A673 (cell line): ENCODE measurements around the gene KCNQ2.

Experiments
- EZH2 ChIP-seq: fragments of 200-600 bp; sonication (generic); IDR thresholded peaks from 2 replicates; pipeline ENCODE4 v1.6.1; 2017; ENCODE audit warnings: borderline replicate concordance, low read depth, mild to moderate bottlenecking, mixed read lengths, antibody characterized with exemption, low read length; ENCODE audit not compliant: poor library complexity, severe bottlenecking
- TF ChIP-seq, protein P1 (sequence below): fragments of 300-800, 200-600 bp; sonication (generic); conservative IDR thresholded peaks from 2 replicates; pipeline ENCODE4 v1.5.1; 2017; ENCODE audit warnings: low read depth, mild to moderate bottlenecking, antibody characterized with exemption, low read length, moderate library complexity, mixed read lengths

DNA sequence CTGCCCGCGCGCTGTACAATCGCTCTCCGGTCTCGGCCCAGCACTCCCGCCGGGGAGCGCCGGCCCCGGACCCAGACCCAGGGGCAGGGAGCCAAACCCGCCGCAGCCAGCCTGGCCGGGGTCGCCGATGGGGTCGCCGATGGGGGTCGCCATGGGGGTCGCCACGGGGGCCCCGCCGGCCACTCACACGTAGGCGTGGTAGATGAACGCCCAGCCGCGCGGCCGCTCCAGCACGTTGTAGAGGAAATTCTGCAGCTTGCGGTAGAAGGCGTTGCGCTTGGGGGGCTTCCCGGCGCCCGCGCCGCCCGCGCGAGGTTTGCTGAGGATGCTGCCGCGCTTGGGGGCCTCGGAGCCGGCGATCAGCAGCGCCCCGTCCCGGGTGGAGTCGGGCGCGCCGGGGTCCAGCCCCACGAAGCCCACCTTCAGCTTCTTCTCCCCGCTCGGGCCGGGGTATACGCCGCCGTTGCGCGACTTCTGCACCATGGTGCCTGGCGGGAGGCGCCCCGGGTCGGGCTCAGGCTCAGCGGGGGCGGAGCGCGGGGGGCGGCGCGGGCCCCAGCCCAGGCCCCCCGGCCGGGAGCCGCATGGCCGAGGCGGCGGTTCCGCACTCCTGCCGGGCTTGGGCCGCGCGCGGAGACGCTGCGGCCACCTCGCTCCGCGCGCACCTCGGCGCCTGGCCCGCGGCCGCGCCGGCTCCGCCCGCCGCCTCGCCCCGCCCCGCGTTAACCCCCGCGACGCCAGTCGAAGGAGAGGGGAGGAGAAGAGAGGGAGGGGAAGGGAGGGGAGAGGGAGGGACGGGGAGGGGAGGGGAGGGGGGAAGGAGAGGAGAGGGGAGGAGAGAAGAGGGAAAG is at the start of gene KCNQ2:
- TF ChIP-seq, protein P1, sequence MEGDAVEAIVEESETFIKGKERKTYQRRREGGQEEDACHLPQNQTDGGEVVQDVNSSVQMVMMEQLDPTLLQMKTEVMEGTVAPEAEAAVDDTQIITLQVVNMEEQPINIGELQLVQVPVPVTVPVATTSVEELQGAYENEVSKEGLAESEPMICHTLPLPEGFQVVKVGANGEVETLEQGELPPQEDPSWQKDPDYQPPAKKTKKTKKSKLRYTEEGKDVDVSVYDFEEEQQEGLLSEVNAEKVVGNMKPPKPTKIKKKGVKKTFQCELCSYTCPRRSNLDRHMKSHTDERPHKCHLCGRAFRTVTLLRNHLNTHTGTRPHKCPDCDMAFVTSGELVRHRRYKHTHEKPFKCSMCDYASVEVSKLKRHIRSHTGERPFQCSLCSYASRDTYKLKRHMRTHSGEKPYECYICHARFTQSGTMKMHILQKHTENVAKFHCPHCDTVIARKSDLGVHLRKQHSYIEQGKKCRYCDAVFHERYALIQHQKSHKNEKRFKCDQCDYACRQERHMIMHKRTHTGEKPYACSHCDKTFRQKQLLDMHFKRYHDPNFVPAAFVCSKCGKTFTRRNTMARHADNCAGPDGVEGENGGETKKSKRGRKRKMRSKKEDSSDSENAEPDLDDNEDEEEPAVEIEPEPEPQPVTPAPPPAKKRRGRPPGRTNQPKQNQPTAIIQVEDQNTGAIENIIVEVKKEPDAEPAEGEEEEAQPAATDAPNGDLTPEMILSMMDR: no peak
- no peak for TF ChIP-seq EZH2
